ENCODE results near the gene SKOR2.

The SKOR2 gene, protein sequence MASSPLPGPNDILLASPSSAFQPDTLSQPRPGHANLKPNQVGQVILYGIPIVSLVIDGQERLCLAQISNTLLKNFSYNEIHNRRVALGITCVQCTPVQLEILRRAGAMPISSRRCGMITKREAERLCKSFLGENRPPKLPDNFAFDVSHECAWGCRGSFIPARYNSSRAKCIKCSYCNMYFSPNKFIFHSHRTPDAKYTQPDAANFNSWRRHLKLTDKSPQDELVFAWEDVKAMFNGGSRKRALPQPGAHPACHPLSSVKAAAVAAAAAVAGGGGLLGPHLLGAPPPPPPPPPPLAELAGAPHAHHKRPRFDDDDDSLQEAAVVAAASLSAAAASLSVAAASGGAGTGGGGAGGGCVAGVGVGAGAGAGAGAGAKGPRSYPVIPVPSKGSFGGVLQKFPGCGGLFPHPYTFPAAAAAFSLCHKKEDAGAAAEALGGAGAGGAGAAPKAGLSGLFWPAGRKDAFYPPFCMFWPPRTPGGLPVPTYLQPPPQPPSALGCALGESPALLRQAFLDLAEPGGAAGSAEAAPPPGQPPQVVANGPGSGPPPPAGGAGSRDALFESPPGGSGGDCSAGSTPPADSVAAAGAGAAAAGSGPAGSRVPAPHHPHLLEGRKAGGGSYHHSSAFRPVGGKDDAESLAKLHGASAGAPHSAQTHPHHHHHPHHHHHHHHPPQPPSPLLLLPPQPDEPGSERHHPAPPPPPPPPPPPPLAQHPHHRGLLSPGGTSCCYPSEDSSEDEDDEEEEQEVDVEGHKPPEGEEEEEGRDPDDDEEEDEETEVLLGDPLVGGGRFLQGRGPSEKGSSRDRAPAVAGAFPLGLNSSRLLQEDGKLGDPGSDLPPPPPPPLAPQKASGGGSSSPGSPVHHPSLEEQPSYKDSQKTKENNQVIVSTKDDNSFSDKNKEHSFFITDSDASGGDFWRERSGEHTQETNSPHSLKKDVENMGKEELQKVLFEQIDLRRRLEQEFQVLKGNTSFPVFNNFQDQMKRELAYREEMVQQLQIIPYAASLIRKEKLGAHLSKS

DNA sequence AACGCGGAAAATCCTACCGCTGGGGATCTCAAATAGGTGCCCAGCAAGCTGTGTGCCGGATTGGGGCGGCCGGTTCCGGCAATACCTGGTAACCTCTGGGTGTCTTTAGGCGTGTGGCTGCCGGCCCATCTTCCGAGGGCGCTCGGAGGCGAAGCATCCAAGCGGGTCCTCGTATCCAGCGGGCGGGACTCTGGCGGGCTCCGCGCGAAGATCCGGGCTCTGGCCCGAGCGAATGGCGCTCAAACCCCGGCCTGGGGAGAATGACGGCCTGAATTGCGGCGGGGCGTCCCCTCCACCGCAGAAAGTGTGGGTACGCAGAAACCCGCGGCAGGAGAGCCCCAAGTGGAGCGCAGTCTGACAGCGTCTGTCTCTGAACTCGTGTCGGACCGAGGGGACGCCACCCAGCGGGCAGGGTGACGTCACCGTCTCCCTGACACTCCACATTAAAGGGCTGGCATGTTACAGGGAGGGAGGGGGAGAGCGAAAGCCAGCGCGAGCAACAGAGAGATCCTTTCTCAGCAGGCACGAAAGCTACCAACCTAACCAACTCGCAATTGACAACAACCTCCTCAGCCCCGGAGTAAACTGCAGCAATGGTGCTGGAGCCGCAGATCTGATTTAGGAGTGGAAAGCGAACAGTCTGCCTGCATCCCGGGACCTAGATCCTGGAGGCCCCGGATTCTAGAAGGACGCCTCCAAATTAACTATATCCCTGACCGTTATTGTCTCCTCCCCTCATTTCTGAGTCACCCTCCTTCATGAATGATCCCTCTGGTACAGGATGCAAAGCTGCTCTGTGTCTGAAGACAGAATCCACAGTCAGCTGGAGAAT, at the start of gene SKOR2:
Gene SKOR2 (minus strand): TSS at position 372 of the 832 bp plus-strand sequence. CDS start 2,477 bp downstream, outside the sequence.
- Histone ChIP-seq H3K36me3 (ENCODE audit: low read depth) (no peaks in the 10 kb centered on the region), H3K27me3 (ENCODE audit: insufficient read depth, poor library complexity, severe bottlenecking) (peaks cover 84% of the 10 kb centered on the region), H3K4me3 (ENCODE audit: severe bottlenecking) (no peak within 1 kb of the TSS), H3K27ac (ENCODE audit: poor library complexity, severe bottlenecking) (no peak within 1 kb of the TSS), H3K9me3 (ENCODE audit: severe bottlenecking) (no peaks in the 10 kb centered on the region), H3K4me1 (ENCODE audit: insufficient read depth, poor library complexity, severe bottlenecking) (no peaks in the 10 kb centered on the region)
- ATAC-seq (ENCODE audit: low read depth) (no peak), DNase-seq (ENCODE audit: low spot score) (no peak)
- no peak for TF ChIP-seq CTCF (IDR thresholded peaks at IDR 0.05; ENCODE audit: poor library complexity, severe bottlenecking)

DNA sequence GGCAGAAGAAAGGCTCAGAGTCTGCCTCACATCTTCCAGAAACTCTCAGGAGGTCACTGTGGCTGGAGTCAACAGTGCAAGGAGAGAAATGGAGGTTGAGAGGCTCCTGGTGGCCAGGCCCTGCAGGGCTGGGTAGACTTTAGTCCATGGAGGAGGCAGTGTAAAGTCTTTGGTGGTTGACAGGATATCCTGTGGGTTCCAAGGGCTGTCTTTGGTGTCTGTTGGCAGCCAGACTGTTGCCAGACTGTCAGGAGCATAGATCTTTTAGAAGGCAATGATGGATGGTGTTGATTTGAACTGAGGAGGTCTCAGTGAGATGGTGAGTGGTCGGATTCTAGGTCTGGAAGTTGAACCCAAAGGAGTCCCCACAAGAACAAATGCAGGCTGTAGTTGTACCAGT, 45.0 kb upstream of the SKOR2 start:
- Histone ChIP-seq H3K27ac (ENCODE audit: poor library complexity, severe bottlenecking) (no peak overlapping the region), H3K4me3 (ENCODE audit: severe bottlenecking) (no peak overlapping the region), H3K9me3 (ENCODE audit: severe bottlenecking) (no peaks in the 10 kb centered on the region), H3K36me3 (ENCODE audit: low read depth) (no peaks in the 10 kb centered on the region), H3K4me1 (ENCODE audit: insufficient read depth, poor library complexity, severe bottlenecking) (no peaks in the 10 kb centered on the region), H3K27me3 (ENCODE audit: insufficient read depth, poor library complexity, severe bottlenecking) (no peaks in the 10 kb centered on the region)
- ATAC-seq (ENCODE audit: low read depth) (no peak), DNase-seq (ENCODE audit: low spot score) (no peak)
- TF ChIP-seq CTCF (IDR thresholded peaks at IDR 0.05; ENCODE audit: poor library complexity, severe bottlenecking), result no peak

DNA sequence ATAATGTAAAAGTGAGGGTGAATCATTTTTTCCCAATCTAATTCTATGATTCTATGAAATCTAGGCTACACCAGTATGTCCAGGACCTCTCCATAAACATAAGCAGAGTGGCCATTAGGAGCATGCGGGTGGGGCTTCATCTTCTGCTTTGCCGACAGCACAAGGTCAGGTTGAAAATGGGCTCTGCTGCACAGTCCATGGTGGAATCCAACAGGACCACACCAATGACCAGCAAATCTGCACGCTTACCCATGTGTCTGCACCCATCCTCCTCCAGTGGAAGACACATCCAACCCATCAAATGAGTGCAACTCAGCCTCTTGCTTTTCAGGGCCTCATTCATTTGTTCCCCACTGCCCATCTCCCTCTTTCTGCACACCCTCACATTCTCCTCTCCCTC, 43.3 kb upstream of the SKOR2 start:
- no peak overlapping the region for H3K4me3 ChIP-seq (ENCODE audit: severe bottlenecking)
- H3K9me3 ChIP-seq (ENCODE audit: severe bottlenecking), result no peaks in the 10 kb centered on the region
- H3K4me1 ChIP-seq (ENCODE audit: insufficient read depth, poor library complexity, severe bottlenecking), result no peaks in the 10 kb centered on the region
- H3K36me3 ChIP-seq (ENCODE audit: low read depth), result no peaks in the 10 kb centered on the region
- DNase-seq (ENCODE audit: low spot score) (no peak), ATAC-seq (ENCODE audit: low read depth) (no peak)
- no peak overlapping the region for H3K27ac ChIP-seq (ENCODE audit: poor library complexity, severe bottlenecking)
- peaks cover 2% of the 10 kb centered on the region for H3K27me3 ChIP-seq (ENCODE audit: insufficient read depth, poor library complexity, severe bottlenecking)
- TF ChIP-seq CTCF (IDR thresholded peaks at IDR 0.05; ENCODE audit: poor library complexity, severe bottlenecking), result no peak

DNA sequence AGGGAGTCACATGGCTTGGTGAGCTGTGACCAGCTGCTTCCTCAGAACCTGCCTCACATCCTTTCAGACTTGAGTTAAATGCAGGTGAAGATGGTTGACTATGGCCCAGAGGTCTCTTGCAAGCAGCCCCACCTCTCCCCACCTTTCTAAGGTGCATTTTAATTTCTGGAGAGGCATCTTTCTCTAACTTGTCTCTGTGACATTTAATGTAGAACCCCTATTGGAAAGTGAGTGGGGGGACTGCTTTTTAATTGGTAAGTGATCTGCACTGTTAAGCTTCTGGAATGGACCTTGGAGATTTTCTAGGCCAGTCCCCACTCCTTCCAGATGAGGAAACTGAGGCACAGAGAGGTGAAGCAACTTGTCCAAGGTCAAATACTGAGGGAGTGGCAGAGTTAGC, 37.3 kb upstream of the SKOR2 start:
- no peak for ATAC-seq (ENCODE audit: low read depth)

More for the DNA sequence above, 37.3 kb upstream of the SKOR2 start:
- Histone ChIP-seq H3K4me1 (ENCODE audit: insufficient read depth, poor library complexity, severe bottlenecking) (no peaks in the 10 kb centered on the region), H3K9me3 (ENCODE audit: severe bottlenecking) (no peaks in the 10 kb centered on the region), H3K4me3 (ENCODE audit: severe bottlenecking) (no peak overlapping the region), H3K36me3 (ENCODE audit: low read depth) (no peaks in the 10 kb centered on the region), H3K27me3 (ENCODE audit: insufficient read depth, poor library complexity, severe bottlenecking) (peaks cover 24% of the 10 kb centered on the region), H3K27ac (ENCODE audit: poor library complexity, severe bottlenecking) (no peak overlapping the region)
- no peak for TF ChIP-seq CTCF (IDR thresholded peaks at IDR 0.05; ENCODE audit: poor library complexity, severe bottlenecking)
- no peak for DNase-seq (ENCODE audit: low spot score)
